GM20000 (cell line): Measurements from ENCODE around the gene CYTH1.

Experiments used
- DNase-seq: peaks from one replicate; pipeline ENCODE4 v3.0.0; 2012; ENCODE audit warnings: low spot score
- CTCF ChIP-seq: IDR thresholded peaks from 2 replicates; pipeline ENCODE4 v1.5.1; 2012; ENCODE audit warnings: mild to moderate bottlenecking, control low read depth; ENCODE audit errors: extremely low read depth, missing control alignments

The CYTH1 gene

DNA sequence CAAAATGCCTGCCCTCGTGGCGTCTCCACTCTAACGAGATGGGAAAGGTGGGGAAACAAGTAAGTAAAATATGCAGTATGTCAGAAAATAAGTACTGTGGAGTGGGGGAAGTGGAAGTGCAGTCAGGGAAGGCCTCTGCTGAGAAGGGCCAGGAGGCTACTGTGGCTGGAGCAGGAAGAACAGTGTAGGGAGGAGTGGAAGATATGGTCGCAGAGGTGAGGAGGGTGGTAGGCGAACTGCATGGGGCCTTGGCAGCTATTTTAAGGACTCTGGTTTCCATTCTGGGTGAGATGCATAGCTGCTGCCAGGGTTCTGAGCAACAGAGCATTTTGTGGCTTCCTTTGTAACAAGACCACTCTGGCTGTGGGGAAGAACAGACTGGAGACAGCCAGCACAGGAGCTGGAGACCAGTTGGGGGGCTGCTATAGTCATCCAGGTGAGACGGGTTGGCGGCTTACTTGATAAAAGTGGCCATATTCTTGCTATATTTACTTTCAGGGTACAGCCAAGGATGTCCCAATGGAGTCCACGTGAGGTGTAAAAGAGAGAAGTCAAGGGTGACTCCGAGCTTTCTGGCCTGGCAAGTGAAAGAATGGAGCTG, 42.6 kb downstream of the CYTH1 start:
- no peak for TF ChIP-seq CTCF

DNA sequence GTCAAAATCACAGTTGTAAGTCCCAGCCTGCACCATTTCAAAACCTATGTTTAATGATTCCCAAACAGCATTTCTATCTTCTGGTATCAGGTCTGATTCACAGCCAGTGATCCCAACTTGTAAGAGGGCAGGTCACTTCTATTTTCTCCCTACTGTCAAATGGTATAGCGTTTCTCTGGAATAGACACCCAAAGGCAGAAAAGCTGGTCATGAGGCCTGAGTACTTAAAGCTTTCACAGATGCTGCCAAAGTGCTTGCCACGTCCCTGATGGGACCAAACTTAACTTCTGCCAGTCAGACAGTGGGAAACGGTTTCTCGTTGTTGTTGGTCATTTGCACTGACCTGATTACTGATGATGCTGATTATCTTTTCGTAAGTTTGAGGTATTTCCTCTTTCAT, 43.4 kb downstream of the CYTH1 start:
- no peak for TF ChIP-seq CTCF
- no peak for DNase-seq

More for the DNA sequence above, 42.6 kb downstream of the CYTH1 start:
- no peak for DNase-seq

DNA sequence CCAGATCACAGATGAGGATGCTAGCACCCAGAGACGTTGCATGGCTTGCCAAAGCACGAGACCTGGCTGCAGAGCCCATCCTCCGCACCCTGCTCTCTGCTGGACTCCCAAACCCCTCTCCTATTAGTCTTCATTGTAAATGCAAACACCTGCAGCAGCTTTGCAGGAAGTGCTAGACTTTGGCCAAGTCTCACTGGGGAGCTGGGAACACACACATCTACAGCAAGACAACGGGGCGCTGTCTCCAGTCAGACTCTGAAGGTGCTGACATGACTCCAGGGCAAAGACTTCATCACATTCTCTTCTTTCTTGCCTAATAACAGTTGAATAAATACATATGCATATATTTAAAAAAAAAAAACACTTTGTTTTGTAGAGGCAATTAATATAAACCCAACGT, 43.8 kb downstream of the CYTH1 start:
- DNase-seq = no peak
- TF ChIP-seq CTCF = no peak

GRCh38 chr17:78737332-78737731, 44.7 kb downstream of the CYTH1 start:
- no peak for DNase-seq
- no peak for TF ChIP-seq CTCF

DNA sequence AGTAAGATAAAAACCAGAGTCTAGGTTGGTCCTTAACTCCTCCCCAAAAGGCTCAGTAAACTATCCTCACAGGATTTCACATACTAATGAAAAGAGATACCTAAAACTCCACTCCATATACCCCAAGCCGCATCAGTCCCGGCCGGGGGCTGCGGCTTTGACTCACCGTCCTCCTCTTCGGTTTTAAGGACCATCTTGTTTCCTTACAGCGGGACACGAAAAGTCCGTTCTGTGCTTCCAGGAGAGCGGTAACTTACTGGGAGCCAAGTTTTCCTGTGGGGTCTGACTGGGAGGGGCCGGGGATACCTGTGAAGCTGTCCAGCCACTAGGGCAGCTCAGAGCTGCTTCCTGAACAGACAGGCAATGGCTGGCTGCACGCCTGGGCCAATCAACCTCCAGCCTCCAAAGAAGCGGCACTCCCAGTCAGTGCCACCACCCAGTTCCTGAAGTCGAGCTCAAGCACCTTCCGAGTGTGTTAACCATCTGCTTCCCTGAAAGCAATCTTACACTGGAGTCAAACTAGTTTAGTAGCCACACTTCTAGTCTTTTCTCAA, 45.5 kb downstream of the CYTH1 start:
- peak; percentile 48 for DNase-seq
- TF ChIP-seq CTCF = no peak

GRCh38 chr17:78735832-78736525, 46.1 kb downstream of the CYTH1 start:
- DNase-seq = no peak
- no peak for TF ChIP-seq CTCF
